GM23248 (cell line): Measurements from ENCODE around the gene L3MBTL4.

Source experiments
- EZH2 ChIP-seq: fragments of 200-600 bp; sonication (generic); IDR thresholded peaks from 2 replicates; pipeline ENCODE4 v1.6.1; 2018; ENCODE audit warnings: antibody characterized with exemption, mild to moderate bottlenecking; ENCODE audit not compliant: insufficient read depth, poor library complexity, severe bottlenecking
- EZH2phosphoT487 ChIP-seq: fragments of 200-600 bp; sonication (generic); IDR thresholded peaks from 2 replicates; pipeline ENCODE4 v1.6.1; 2018; ENCODE audit warnings: antibody characterized with exemption, moderate library complexity, mild to moderate bottlenecking, low read depth; ENCODE audit not compliant: insufficient read depth

- no peak for TF ChIP-seq EZH2
- TF ChIP-seq EZH2phosphoT487 = no peak
Measured at GRCh38 chr18:6294148-6294784, 120.4 kb downstream of the L3MBTL4 start.
